Kidney (tissue), 14 donors: ENCODE data around the gene WDR49. TPM values are rescaled to one million over a fixed set of nuclear protein-coding genes. Genes with fewer than 3 reads are reported as not detected.

ENCODE experiments used
- DNase-seq, 5 donors: peaks; one replicate each; pipeline ENCODE4 v3.0.0-alpha.2; 2013 to 2020
- FAIRE-seq: peaks from 2 replicates; lab custom pipeline; 2012; peaks lifted over from hg19 to GRCh38; lab: Jason Lieb, UNC
- H3K27ac ChIP-seq, 2 donors: one replicate each; pipeline ENCODE4 v1.7.0; 2013; ENCODE audit warnings: low read depth in 2 of 2, low read length in 2 of 2, inconsistent platforms in 1 of 2
- H3K27me3 ChIP-seq: one replicate; pipeline ENCODE4 v1.7.1; 2013; ENCODE audit warnings: low read length, inconsistent platforms; ENCODE audit not compliant: control insufficient read depth, insufficient read depth
- H3K36me3 ChIP-seq, 3 donors: one replicate each; pipeline versions ENCODE4 v1.7.0 to v1.7.1; 2013; ENCODE audit warnings: low read length in 3 of 3, control low read depth in 1 of 3, inconsistent platforms in 1 of 3; ENCODE audit not compliant: insufficient read depth in 3 of 3, control insufficient read depth in 2 of 3
- H3K4me1 ChIP-seq, 3 donors: one replicate each; pipeline versions ENCODE4 v1.7.0 to v1.7.1; 2013; ENCODE audit warnings: low read length in 3 of 3, inconsistent platforms in 1 of 3, low read depth in 1 of 3; ENCODE audit not compliant: control insufficient read depth in 2 of 3, insufficient read depth in 2 of 3
- H3K4me3 ChIP-seq, 3 donors: one replicate each; pipeline versions ENCODE4 v1.7.0 to v1.8.1; 2013; ENCODE audit warnings: low read length in 3 of 3, control low read depth in 1 of 3, inconsistent platforms in 1 of 3
- H3K9ac ChIP-seq, 3 donors: one replicate each; pipeline versions ENCODE4 v1.7.0 to v1.7.1; 2013; ENCODE audit warnings: low read length in 3 of 3, control low read depth in 1 of 3, inconsistent platforms in 1 of 3
- H3K9me3 ChIP-seq, 3 donors: one replicate each; pipeline versions ENCODE4 v1.7.0 to v1.7.1; 2013; ENCODE audit warnings: low read length in 3 of 3, control low read depth in 1 of 3, inconsistent platforms in 1 of 3; ENCODE audit not compliant: control insufficient read depth in 2 of 3, insufficient read depth in 1 of 3
- CTCF ChIP-seq: IDR thresholded peaks from 3 replicates; pipeline ENCODE4 v1.5.1; 2012; ENCODE audit warnings: mild to moderate bottlenecking, moderate library complexity, borderline replicate concordance; ENCODE audit not compliant: insufficient read depth; ENCODE audit errors: extremely low read depth
- intact Hi-C: fragments of 100-400 bp; cut with DNase I; formaldehyde crosslinking; loops from one replicate; pipeline ENCODE4 v1.11.1; 2022
- polyA plus RNA-seq: library from polyadenylated mRNA; stranded (reverse); fragments of 350-450 nt; fragmentation: Illumina TruSeq; extraction: RNeasy Lipid Tissue Mini Kit (QIAGEN cat#74804); gene quantifications from one replicate; pipeline ENCODE4 v1.2.3, GENCODE V29; 2014; ENCODE audit warnings: low read depth, low replicate concordance; ENCODE audit not compliant: insufficient read depth
- total RNA-seq: library from RNA; stranded (reverse); fragmentation: NEBNext Ultra II Directional; extraction: Animal tissue kit (Norgen Biotek cat#: 25700); gene quantifications from one replicate; pipeline ENCODE4 v1.2.1, GENCODE V29; 2021
- donor health status: control.
- donor health status: control.
- donor health status: control.
- donor health status: control.
- donor health status: control.
- donor health status: DM: yes; HTN: yes; CAD: no.
- donor health status: Normal renal cell carcinoma (clear cell type).

WDR49 gene
- total and polyA plus RNA-seq, 2 donors from 2014 or later, result 0.43 to 1.0 TPM

- H3K9ac ChIP-seq, result no peak overlapping the region
- intact Hi-C loops, result no loop called here
- DNase-seq (no peak), FAIRE-seq (no peak)
- no peaks in the 10 kb centered on the region for H3K4me1 ChIP-seq
- H3K27me3 ChIP-seq, result no peaks in the 10 kb centered on the region
- no peak overlapping the region for H3K27ac ChIP-seq
- no peak for TF ChIP-seq CTCF
- no peaks in the 10 kb centered on the region for H3K9me3 ChIP-seq
- H3K36me3 ChIP-seq, result no peaks in the 10 kb centered on the region
- H3K4me3 ChIP-seq, result no peak overlapping the region
Measured at GRCh38 chr3:167507954-167508353, 145.8 kb downstream of the WDR49 start.

- no peak for FAIRE-seq
- no peaks in the 10 kb centered on the region for H3K9me3 ChIP-seq
- intact Hi-C loops, result no loop called here
Measured at GRCh38 chr3:167502401-167502800, 151.3 kb downstream of the WDR49 start.

GRCh38 chr3:167501941-167502340, 151.8 kb downstream of the WDR49 start:
- Histone ChIP-seq H3K27ac (no peak overlapping the region), H3K9ac (no peak overlapping the region), H3K36me3 (no peaks in the 10 kb centered on the region), H3K4me1 (no peaks in the 10 kb centered on the region), H3K9me3 (no peaks in the 10 kb centered on the region), H3K27me3 (no peaks in the 10 kb centered on the region), H3K4me3 (no peak overlapping the region)
- intact Hi-C loops, result no loop called here
- no peak for TF ChIP-seq CTCF
- FAIRE-seq (no peak), DNase-seq (no peak)

More at GRCh38 chr3:167502401-167502800, 151.3 kb downstream of the WDR49 start:
- DNase-seq, result no peak
- no peak overlapping the region for H3K4me3 ChIP-seq
- H3K36me3 ChIP-seq, result no peaks in the 10 kb centered on the region
- no peak for TF ChIP-seq CTCF
- H3K27ac ChIP-seq, result no peak overlapping the region
- H3K27me3 ChIP-seq, result no peaks in the 10 kb centered on the region
- H3K4me1 ChIP-seq, result no peaks in the 10 kb centered on the region
- H3K9ac ChIP-seq, result no peak overlapping the region

GRCh38 chr3:167497903-167498302, 155.8 kb downstream of the WDR49 start:
- H3K27me3 ChIP-seq, result no peaks in the 10 kb centered on the region
- H3K4me1 ChIP-seq, result no peaks in the 10 kb centered on the region
- no peak overlapping the region for H3K4me3 ChIP-seq
- no peaks in the 10 kb centered on the region for H3K36me3 ChIP-seq
- no peak overlapping the region for H3K27ac ChIP-seq
- H3K9ac ChIP-seq, result no peak overlapping the region
- FAIRE-seq, result no peak
- intact Hi-C loops, result no loop called here
- TF ChIP-seq CTCF, result no peak
- DNase-seq, result no peak
- H3K9me3 ChIP-seq, result no peaks in the 10 kb centered on the region
